GM19452 (cell line): ENCODE results near the gene NAV3.

Experiments used
- ATAC-seq: cut with Tn5 transposase; IDR thresholded peaks from one replicate; pipeline ENCODE4 v1.9.1; 2021; ENCODE audit not compliant: unreplicated experiment

The NAV3 gene

DNA sequence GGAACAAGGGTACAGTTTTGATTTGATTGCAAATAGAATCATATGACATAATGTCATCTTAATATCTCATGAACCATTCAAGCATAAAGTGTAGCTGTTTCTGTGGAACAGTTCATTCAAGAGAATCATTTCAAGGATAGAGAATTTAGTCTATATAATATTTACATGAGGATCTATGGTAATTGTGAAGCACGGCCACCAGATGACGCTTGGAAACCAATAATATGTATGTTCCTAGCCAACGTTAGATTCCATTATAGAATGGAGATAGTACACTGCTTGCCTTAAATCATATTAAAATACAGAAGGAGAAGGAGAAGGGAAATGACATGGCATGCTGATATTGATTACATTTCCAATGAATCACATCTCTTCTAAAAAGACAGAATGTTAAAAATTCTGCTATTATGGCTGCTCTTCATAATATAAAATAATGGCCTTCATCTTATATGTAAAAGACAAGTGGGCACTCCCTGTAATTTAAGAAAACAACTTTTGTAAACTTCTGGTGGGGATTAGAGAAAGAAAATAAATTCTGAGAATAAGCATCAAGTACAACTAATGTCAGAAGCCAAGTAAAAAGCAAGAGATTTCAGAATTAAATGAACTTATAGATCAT, 351.0 kb downstream of the NAV3 start:
- ATAC-seq, result no peak

DNA sequence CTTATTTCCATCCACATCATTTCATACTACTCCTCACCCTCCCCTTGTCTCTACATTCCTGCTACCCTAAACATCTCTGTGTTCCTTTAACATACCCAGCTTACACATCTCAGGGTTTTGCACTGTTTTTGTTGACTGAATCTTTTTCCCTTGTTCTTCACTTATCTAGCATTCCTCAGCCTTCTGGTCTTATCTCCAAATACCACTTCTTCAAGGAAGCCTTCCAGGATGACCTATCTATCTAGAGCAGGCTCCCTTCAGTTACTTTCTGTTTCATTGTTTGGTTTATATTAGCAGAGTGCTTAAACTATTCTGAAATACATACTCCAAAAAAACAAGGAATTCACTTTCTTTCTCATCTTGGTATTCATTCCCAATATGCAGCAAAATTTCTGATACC, 353.1 kb downstream of the NAV3 start:
- ATAC-seq, result no peak

DNA sequence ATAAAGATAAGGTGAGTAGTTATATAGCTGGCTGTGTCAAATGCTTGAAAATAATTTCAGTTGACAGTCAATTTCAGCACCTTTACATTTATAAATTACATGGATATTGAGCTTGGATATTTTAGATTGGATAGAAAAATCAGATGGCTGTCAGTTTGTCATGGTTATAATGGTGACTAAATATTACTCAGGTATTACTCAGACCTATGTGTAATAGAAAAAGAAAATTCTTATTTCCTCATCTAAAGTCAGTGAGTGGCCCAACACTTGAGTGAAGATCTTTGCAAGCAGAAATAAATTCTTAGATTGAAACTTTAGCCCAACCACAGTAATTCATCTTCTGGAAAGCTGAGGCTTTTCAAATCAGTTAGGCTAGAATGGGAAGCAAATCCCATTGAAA, 354.4 kb downstream of the NAV3 start:
- ATAC-seq, result no peak

DNA sequence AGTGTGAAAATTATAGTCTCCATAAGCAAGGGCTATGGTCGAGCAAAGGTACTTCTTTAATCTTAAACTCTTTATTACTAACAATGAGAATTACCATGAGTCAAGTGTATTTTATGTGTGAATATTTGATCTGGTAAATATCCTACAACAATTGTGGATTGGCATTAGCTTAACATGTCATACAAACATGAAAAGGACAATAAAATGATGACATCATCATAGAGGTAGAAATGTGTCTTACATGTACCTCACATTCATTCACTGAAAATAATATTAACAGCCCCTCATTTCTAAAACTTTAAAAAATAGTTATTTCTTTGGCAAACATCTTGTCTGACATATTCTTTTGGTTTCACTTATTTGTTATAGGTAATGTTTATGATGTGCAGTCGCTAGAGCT, 355.0 kb downstream of the NAV3 start:
- ATAC-seq, result no peak

DNA sequence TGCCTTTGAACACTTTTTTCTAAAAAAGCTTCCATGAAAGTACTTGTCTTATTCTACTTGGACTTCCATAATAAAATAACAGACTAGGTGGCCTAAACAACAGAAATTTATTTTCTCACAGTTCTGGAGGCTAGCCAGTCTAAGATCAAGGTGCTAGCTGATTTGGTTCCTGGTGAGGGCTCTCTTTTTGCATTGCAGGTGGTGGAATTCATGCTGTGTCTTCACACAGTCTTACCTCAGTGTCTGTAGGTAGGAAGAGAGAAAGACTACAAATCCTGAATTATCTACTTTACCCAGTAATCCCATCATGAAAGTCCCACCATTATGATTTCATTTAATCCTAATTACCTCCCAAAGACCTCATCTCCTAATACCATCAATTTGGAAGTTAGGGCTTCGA, 356.0 kb downstream of the NAV3 start:
- ATAC-seq, result no peak

DNA sequence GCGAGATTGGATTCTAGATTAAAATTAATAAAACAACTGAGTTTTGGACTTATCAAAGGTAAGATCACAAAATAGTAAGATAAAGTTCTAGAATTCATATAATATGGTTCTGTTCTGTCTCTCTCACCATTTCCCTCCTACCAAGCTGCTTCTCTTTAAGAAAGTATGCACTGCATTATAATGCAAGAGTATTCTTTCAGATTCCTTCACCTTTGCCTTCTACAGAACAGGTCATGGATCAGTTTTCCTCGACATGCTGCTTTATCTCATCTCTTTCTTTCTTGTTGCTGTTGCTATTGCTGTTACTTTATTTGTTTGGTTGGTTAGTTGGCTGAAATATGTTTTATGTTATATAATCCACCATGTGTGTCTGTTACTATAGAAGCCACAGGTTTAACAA, 357.0 kb downstream of the NAV3 start:
- no peak for ATAC-seq

DNA sequence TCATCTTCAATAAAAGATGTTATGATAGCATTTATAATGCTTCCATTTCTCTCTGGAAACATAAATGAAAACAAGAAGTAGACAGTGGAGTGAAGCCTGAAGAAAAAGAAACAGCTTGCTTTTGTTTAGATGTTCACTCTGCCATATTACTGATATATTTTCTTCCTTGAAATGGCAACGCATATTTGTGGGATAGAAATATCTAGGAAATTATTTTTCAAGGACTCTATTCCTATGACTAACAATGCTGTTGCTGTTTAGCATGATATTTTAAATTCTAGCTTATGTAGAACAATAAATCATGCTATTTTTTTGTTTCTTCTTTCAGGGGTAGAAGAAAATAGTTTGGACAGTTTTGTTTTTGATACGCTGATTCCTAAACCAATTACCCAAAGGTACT, 359.0 kb downstream of the NAV3 start:
- no peak for ATAC-seq

DNA sequence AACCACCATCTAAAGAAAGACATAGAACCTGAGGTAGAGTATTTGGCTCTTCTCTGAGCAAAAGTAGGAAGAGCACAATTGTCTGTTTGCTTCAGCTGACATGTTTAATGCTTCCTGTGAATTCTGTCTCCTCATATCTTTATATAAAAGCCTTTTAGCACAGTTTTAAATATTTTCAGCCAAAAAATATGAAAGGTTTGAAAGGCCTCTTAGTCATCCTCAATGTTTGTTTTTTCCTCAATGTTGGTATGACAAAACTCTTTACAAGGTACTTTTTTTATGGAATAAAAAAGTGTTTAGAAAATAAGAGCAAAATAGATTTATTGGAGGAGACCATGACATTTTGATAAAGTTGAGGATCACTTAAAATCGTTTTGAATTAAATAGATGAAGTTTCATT, 360.9 kb downstream of the NAV3 start:
- ATAC-seq, result no peak

DNA sequence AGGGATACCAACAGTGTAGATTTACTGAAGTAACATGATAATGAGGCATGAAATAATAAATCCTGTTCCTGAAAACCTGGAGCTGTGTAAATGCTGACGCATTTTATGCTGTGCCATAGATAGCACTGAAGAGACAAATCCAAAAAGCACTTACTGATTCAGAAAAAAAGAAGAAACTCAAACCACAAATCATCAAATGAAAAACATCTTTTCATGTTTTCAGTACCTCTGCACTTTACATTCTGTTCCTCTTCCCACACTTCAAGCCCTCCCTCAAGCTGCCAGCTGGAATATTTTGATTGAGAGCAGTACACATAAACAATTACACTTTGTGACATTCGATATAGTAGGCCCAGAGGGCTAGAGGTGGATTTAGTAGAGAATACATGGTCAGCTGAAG, 362.3 kb downstream of the NAV3 start:
- no peak for ATAC-seq

DNA sequence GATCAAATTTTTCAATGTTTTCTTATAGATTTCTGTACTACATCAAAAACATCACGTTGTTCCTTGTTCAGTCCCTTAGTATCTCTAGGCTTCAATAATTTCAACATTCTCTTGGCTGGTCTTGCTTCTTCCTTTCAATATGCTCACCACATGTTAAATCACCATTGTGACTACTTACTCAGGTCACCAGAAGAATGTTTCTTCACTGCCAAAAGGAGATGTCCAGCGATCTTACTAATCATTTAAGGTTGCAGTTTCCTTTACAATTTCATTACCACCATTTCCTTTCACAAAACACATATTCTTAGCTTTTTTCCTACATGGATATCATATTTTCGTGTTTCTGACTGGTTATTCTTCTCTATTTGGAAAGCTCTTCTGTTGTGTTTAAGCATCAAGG, 363.8 kb downstream of the NAV3 start:
- ATAC-seq, result no peak

DNA sequence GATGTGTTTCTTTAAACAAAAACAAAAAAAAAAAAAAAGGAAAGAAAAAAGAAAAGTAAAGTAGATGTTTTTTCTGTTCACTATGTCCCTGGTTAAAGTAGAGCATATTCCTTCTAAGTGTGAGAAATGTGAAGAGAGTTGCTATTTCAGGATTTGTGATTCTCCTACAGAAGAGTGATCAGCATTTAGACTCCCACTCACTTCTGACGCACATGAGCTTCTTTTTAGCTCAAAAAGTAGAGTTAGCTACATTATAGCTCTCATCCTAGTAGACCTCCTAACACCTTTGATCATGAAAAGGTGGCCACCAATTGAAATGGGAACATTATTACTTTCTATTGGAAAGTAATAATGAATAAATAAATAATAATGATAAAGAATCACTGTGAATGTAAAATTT, 368.2 kb downstream of the NAV3 start:
- no peak for ATAC-seq

DNA sequence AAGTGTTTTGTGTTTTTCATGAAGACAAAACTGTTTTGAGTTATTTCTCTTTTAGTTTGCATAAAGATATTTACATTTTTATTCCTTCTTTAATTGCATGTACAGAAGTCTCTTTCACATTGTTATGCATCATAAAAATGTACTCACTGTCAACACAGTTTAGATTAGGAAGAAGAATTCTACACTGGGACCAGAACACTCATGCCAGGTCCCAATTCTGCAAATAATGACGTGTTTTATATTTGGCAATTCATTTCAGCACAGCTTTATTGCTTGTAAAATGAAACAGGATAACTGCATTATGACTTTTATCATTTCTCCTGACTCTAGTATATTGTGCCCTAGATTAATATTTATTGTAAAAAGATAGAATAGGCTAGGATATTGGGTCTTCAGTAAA, 369.2 kb downstream of the NAV3 start:
- no peak for ATAC-seq

DNA sequence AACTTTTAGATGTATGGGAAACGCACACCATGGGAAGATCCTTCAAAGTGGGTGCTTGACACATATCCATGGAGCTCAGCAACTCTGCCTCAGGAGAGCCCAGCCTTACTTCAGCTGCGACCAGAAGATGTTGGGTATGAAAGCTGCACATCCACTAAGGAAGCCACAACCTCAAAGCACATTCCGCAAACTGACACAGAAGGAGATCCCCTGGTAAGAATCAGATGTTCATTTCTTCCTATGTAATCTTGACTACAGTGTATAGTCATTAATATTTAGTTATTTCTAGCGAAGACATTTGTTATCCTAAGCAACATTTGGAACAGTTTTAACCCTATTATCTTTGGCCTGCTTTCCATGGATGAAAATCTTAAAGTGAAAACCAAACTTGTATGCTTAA, 374.2 kb downstream of the NAV3 start:
- ATAC-seq, result no peak

DNA sequence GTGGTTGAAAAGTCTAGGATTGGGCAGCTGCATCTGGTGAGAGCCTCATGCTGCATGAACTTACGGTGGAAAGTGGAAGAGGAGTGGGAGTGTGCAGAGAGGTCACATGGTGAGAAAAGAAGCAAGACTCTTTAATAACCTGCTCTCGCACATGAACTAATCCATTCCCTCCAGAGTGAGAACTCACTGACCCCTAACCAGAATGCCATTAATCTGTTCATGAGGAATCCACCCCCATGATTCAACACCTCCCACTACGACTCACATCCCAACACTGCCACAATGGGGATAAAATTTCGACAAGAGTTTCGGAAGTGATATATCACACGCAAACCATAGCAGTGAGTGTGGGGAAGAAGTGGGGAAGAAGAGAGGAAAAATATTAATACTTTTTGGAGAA, 377.4 kb downstream of the NAV3 start:
- no peak for ATAC-seq

DNA sequence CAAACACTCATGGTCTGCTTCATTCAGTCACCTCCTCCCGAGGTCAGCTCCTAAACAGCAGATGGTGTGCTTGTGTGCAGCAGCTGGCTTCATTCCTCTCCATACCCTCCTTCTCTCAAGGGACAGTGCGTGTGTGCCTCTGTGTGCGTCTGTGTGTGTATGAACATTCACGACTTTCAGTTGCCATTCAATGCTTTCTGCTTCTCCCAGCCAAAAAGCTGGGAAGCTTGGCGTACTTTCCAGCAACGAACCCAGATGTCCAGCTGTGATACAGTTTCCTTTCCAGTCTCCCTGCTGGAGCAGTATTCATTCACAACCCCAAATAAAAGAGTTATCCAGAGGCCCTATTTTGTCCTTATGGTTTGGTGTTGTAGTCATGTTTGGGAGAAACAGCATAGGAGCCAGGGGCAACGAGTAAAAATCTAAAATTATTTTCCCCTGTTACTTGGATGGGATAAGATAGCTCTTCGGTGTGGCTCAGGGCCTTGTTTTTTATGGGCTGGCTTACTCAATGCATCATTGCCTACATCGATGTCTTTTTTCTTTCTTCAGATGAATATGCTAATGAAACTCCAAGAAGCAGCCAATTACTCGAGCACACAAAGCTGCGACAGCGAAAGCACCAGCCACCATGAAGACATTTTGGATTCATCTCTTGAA, 379.3 kb downstream of the NAV3 start:
- ATAC-seq, result no peak

DNA sequence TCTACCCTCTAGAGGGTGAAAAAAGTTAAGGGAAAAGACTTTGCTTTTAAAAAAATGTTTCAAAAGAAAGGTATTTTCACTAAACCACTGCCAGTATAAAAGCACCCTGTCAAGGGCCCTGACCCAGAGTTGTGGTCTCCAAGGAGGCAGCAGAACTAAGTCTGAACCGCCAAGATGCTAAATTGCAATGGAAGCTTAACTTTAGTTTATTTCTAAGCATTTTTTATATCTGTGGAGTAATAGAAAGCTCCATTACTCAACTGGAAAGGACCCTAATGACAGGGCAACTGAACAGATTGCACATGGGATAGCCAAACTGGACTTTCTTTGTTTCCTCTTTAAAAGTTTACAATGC, 379.8 kb downstream of the NAV3 start:
- no peak for ATAC-seq

DNA sequence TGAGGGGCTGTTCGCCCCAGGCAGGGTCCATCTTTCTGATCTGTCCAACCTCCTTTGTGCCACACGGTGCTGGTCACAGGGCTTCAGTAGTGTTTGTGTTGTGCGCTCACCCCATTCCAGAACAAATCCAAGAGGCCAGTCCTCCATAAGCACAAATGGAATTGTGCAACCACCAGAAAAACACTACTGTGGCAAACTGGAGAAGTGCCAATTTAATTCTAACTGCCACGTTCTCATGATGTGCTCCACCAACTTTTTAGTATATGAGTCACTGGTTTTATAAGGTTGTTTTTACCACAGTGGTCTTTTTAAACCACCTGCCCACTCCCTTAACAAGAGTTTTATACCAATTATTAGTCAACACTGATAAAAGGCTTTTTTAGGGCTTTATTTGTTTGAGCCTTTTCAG, 380.2 kb downstream of the NAV3 start:
- ATAC-seq, result no peak

DNA sequence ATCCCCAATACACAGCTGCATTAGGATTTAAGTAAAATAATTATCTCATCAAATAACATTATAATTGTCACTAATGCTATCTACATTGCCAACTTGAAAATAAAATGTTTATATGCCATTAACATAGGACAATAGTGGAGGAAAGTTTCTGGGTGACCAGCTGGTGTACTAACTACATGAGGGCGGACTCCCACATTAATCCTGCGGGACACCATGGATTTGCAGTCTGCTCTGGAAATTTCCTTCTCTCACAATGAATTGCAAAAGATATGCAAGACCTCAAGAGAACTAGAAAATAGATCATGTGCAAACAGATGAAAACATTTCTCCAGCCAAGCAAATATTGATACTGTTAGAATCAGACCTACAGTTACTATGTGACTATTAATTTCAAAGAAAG, 390.1 kb downstream of the NAV3 start:
- ATAC-seq, result no peak

DNA sequence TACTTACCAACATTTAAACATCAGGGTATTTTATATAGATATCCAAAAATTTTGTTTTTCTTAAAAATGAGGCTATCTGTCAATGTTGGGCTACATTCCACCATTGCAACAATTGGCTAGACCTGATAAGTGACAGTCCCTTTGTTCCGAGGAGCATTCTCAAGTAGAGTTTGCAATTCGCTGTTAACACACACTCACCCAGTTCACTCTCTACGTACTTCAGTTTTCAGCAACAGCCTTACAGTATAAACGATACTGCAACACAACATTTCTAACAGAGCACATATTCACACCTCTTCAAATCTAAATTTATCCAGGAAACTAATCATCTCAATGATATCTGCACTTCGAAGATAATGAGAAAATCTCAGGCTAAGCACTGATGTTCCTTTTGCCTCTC, 393.5 kb downstream of the NAV3 start:
- ATAC-seq, result no peak

DNA sequence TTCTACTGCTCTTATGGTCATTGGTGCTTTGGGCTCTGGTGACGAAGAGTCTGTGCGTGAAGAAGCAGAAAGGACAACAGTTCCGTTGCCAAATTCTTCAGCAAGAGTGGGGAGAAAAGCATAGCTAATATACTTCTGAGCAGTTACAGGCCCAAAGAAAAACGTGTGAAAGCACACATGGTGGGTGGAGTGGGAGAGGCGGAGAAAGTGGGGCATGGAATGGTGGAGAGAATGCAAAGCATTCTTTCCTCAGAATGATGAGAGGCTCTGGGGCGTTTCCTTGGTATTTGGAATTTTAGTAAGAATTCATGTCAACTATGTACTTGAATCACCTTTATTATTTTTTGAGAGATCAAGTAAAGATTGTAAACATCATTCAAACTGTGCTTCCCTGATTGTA, 396.1 kb downstream of the NAV3 start:
- no peak for ATAC-seq

DNA sequence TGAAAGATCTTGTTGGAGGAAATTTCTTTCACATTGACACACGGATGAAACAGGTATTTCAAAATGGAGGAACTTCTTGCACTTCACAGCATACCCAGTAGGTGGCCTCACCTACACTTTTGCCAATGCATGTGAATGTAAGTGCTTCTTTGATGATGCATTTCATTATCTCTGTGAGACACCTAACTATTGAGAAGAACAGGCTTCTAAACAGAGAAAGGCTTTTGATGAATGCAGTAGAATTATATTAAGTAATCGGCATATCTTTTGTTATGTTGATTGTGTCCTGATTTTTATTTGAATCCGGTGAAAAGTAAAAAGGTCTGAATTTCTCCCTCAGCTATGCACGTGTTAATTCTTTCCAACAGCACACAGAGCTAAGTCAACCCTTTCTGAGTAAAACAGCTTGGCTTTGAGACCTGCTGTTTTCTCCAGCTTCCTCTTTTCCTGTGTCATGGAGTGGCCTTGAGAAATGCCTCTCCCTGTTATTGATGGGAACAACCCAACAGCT, 399.0 kb downstream of the NAV3 start:
- ATAC-seq, result peak; percentile 93

DNA sequence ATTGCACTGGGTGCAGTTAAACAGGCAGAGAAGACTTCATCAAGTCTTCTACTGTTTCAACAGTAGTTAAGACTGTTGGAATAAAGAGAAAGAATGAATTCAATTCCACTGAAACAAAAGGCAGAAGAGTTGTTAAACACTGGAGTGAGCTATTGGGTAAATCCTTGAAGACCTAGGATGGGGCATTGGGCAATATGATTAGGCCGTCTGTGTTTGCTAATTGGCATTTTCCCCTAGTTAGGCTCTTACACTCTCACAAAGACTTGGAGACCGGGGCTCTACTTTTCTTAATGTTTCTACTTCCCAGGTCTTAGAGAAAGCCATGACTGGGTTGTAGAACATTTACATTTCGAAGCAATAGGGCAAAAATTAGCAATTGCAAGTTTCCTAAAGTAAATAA, 402.1 kb downstream of the NAV3 start:
- ATAC-seq, result no peak

DNA sequence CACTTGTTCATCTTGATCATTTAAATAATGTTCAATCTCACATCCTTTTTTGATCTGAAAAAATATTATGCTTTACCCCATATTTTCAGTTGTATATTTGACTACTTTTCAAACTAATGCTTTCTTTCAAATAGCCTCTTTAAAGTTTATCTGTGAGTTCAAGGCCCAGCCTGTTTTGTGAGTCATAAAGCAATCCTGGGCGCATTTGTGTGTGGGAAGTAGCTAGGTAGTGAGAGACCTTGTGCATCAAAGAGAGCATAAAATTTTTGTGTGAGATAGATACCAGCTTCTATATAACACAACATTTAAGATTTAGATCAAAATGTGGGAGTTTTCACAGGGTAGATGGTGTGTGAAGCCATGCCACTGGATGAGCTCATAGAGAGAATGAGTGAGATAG, 405.6 kb downstream of the NAV3 start:
- no peak for ATAC-seq
